Choroid plexus epithelial cell (primary cell): ENCODE measurements around the gene TTC28.

ENCODE experiments used
- DNase-seq: peaks from one replicate; pipeline ENCODE4 v3.0.0-alpha.2; 2010; ENCODE audit warnings: low read depth
- H3K4me3 ChIP-seq: 2 replicates; pipeline ENCODE4 v1.5.1; 2011; ENCODE audit warnings: low read depth, mild to moderate bottlenecking, control low read depth, low read length, moderate library complexity
- CTCF ChIP-seq: conservative IDR thresholded peaks from 2 replicates; pipeline ENCODE4 v1.5.1; 2011; ENCODE audit warnings: low read depth, mild to moderate bottlenecking, control low read depth, inconsistent platforms, low read length, moderate library complexity

TTC28 gene

GRCh38 chr22:27989758-27990450, 689.7 kb downstream of the TTC28 start:
- TF ChIP-seq CTCF = no peak
- no peak overlapping the region for H3K4me3 ChIP-seq
- DNase-seq = no peak

- no peak for TF ChIP-seq CTCF
- DNase-seq = no peak
- H3K4me3 ChIP-seq = no peak overlapping the region
Observed at GRCh38 chr22:27988704-27989103, 690.9 kb downstream of the TTC28 start.

- DNase-seq = peak; percentile 88
- no peak overlapping the region for H3K4me3 ChIP-seq
- no peak for TF ChIP-seq CTCF
Observed at GRCh38 chr22:27987557-27987956, 692.1 kb downstream of the TTC28 start.

GRCh38 chr22:27986937-27987336, 692.7 kb downstream of the TTC28 start:
- TF ChIP-seq CTCF = no peak
- no peak overlapping the region for H3K4me3 ChIP-seq
- DNase-seq = no peak

DNA sequence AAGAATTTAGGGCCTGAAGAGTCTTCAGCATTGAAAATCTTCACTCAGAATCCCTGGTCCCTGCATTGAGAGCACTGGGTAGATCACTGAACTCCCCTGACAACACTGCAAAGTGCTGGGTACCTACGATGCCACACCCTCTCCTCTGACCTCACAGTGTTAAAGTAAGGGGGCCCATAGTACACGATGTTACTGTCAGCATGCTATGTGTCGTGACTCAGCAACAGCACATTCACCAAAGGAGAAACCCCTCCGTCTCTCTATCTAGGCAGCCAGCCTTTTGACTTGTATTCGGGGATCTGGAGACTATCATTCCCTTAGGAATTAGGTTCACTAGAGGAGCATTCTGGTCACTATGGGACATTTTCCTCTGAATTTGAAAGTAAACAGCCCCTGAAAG, 693.2 kb downstream of the TTC28 start:
- no peak for TF ChIP-seq CTCF

DNA sequence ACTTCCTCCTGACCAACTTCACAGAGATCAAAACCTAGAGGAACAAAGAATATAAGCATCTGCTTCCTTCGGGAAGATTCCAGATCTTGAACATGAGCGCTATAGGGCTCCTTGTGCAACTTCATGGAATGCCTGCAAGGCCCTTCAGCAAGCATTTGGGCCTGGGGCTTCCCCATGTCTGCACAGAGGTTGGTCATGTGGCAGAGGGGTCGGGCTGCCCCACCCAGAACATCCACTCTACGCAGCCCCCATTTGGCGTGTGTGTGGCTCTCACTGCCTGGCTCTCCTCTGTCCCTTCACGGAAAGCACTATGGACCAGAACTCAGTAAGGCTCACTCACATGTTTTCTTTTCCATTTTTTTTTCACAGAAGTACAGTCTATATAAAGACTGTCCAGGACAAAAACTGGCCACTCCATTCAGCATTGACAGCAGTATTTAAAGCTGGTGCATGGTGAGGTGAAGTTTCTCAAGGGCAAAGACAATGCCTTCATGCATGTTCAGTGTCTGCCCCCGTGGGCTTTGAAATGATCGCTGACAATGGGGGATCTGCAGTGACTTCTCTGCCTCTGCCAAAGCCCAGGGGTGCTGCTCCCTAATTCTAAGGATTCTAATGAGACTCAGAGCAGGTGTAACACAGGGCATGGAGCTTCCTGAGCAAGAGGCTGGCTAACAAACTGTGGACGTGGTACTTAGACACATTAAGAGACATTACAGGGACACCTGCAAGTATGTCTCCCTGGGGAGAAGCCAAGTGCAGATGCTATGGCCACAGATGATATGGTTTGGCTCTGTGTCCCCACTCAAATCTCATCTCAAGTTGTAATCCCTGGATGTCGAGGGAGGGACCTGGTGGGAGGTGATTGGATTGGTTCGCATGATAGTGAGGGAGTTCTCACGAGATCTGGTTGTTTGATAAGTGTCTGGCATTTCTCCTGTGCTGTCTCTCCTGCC, 694.0 kb downstream of the TTC28 start:
- H3K4me3 ChIP-seq = no peak overlapping the region
- DNase-seq = no peak
- no peak for TF ChIP-seq CTCF

More for the DNA sequence above, 693.2 kb downstream of the TTC28 start:
- H3K4me3 ChIP-seq = no peak overlapping the region
- DNase-seq = peak; percentile 38

DNA sequence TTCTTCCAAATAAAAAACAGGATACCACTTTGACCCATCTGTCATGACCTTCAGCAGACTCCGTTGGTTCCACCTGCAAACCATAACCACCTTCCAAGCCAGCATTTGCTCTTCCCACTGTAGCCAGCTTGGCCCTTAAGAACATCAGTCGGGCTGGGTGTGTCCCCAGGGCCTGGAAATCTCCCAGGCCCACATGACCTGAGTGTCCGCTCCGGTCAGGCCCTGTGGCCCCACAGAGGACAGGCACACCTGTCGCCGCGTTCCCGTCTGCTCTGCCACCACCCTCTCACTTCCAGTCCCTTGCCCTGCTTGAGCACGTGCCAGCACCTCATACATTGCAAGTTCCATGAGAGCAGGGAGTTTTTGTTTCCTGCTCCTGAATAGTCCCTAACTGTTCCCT, 694.9 kb downstream of the TTC28 start:
- no peak overlapping the region for H3K4me3 ChIP-seq
- TF ChIP-seq CTCF = no peak
- no peak for DNase-seq
